ENCODE measurements around the gene SP1. TPM values are rescaled to one million over a fixed set of nuclear protein-coding genes. Genes with fewer than 3 reads are reported as not detected.
"Not testable (repeated sequence)": the region's sequence is repeated elsewhere in the genome, so short reads cannot be mapped to it uniquely, and the experiment has no call there.

Gene SP1
- total RNA-seq, 4 donors from 2014 or later = 56.1 to 83.4 (median 67.8) TPM

DNA sequence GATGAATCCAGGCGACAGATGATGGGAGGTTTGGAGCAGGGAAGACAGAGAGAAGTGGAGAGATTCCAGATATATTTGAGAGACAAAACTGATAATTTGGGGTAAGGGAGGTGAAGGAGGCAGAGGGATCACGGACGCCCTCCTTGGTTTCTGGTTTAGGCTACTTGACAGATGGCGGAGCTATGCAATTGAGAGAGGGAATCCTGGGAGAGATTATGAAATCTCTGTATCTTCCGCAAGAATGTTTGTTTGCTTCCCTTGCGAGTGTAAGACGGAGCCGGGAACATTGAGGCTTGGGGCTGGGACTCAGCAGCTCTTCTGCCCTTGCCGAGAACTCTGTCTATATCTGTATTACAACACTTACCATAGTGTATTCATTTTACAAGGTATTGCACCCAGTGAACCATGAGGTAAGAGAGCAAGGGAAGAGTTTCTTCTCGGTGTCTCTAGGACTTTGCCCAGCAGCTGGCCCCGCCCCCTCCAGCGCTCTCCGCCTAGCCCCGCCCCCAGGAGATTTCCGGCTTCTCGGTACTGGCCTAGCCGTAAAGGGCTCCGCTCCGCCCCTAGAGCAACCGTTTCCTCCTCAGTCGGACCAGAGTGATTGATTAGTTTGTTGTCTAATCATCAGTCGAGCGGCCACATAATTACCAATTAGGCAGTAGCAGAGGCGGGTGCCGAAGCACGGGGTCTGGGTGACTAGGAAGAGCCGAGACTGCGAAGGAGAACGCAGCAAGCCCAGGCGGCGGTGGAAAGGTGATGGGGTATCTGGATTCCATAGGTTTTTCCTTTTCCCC, 61.3 kb downstream of the SP1 start, which contains the start of gene PRR13:
PRR13 (plus strand) TSS at position 695 of the 794 bp plus-strand sequence. CDS start 981 bp downstream, outside the sequence.
- peak; percentile 99 for TF ChIP-seq POLR2A (IDR thresholded peaks at IDR 0.05)
- TF ChIP-seq CTCF (IDR thresholded peaks at IDR 0.05) = no peak

DNA sequence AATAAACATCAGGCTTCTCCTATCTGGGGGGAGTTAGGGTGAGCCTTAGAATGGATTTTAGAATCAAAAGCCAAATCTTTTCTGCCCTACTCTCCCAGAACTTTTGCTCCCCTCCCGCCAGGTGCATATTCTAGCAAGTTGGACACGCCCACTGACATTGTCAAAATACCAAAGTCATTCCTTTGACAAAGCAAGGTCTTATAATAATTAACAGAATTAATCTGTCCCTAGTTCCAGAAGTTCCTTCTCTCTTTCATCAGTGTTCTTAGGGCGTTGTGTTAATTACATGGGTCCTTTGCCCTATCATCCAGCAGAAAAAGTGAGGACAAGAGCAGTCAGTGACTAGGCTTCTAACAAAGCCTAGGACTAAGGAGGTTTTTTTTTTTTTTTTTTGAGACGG, 64.0 kb downstream of the SP1 start:
- DNase-seq = peak in 1 of 3 donors; percentile 53
- peak overlapping the region in 2 of 4 donors; percentile 62 to 65 for H3K4me3 ChIP-seq

More for the DNA sequence above, 61.3 kb downstream of the SP1 start, which contains the start of gene PRR13:
- Histone ChIP-seq H3K27ac (peak within 1 kb of the TSS; percentile 85 to 97 (median 90)), H3K9me3 (no peaks in the 10 kb centered on the region), H3K27me3 (no peaks in the 10 kb centered on the region), H3K36me3 (peaks cover 0 to 20% (median 0%) of the 10 kb centered on the region in 3 donors), H3K4me1 (peaks cover 0 to 11% (median 6%) of the 10 kb centered on the region in 4 donors), H3K4me3 (peak within 1 kb of the TSS; percentile 57 to 89 (median 64))
- peak; percentile 99 to 100 (median 100) for DNase-seq

GRCh38 chr12:53444593-53445325, 64.8 kb downstream of the SP1 start:
- H3K36me3 ChIP-seq = peaks cover 0 to 40% (median 0%) of the 10 kb centered on the region in 3 donors
- peak overlapping the region in 2 of 4 donors; percentile 42 to 62 for H3K4me3 ChIP-seq
- H3K27me3 ChIP-seq, H3K9me3 ChIP-seq: not testable (repeated sequence)
- H3K27ac ChIP-seq = peak overlapping the region in 3 of 4 donors; percentile 49 to 88 (median 73)
- peak in 2 of 3 donors; percentile 53 to 56 for DNase-seq
- H3K4me1 ChIP-seq = peaks cover 0 to 11% (median 6%) of the 10 kb centered on the region in 4 donors

More for the DNA sequence above, 64.0 kb downstream of the SP1 start:
- Histone ChIP-seq H3K36me3 (peaks cover 0 to 40% (median 0%) of the 10 kb centered on the region in 3 donors), H3K4me1 (peaks cover 0 to 11% (median 6%) of the 10 kb centered on the region in 4 donors), H3K9me3 (no peaks in the 10 kb centered on the region), H3K27ac (peak overlapping the region in 3 of 4 donors; percentile 87 to 97 (median 94)), H3K27me3 (no peaks in the 10 kb centered on the region)
- peak in 1 of 6 experiments; percentile 27 for TF ChIP-seq CTCF (IDR thresholded peaks at IDR 0.05)
- peak; percentile 16 to 66 for TF ChIP-seq POLR2A (IDR thresholded peaks at IDR 0.05)

GRCh38 chr12:53450936-53451335, 71.0 kb downstream of the SP1 start:
- no peak for TF ChIP-seq CTCF (IDR thresholded peaks at IDR 0.05)
- no peak for TF ChIP-seq POLR2A (IDR thresholded peaks at IDR 0.05)
- no peaks in the 10 kb centered on the region for H3K9me3 ChIP-seq
- H3K27ac ChIP-seq = no peak overlapping the region
- H3K4me1 ChIP-seq = peaks cover 0 to 20% (median 5%) of the 10 kb centered on the region in 4 donors
- no peaks in the 10 kb centered on the region for H3K27me3 ChIP-seq
- H3K36me3 ChIP-seq = peaks cover 0 to 41% (median 0%) of the 10 kb centered on the region in 3 donors
- DNase-seq = no peak
- H3K4me3 ChIP-seq = no peak overlapping the region

DNA sequence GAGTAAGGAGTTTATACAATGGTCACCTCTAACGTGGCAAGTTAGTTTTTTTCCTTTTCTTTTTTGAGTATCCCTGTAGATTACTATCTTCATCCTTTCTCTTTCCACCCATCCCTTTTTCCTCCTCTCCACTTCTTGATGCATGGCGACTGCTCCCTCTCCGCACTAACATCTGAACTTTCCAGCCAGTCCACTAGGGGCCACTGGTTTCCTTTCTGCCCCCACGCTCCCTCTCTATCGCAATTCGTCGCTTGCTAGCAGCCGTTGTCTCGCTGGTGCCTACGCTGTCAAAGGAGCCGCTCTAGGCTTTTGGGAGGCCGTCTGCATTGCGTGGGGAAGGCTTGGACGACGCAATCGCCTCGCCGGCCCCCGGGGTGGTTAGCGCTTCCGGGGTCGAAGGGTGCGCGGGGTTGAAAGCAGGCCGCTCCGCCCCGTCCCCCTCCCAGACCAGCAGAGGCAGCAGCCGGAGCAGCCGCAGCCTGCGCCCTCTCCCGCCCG, 71.7 kb downstream of the SP1 start, which contains the start of gene PCBP2:
PCBP2 (plus strand) TSS at position 442 of the 498 bp plus-strand sequence. CDS start 2,699 bp downstream, outside the sequence.
- TF ChIP-seq POLR2A (IDR thresholded peaks at IDR 0.05) (peak; percentile 63 to 81), CTCF (IDR thresholded peaks at IDR 0.05) (peak; percentile 65 to 98 (median 96))
- no peaks in the 10 kb centered on the region for H3K27me3 ChIP-seq

More for the DNA sequence above, 71.7 kb downstream of the SP1 start, which contains the start of gene PCBP2:
- no peaks in the 10 kb centered on the region for H3K9me3 ChIP-seq
- DNase-seq = peak; percentile 96 to 99 (median 98)
- peaks cover 0 to 41% (median 0%) of the 10 kb centered on the region in 3 donors for H3K36me3 ChIP-seq
- peak within 1 kb of the TSS; percentile 85 to 97 (median 96) for H3K27ac ChIP-seq
- peaks cover 0 to 20% (median 5%) of the 10 kb centered on the region in 4 donors for H3K4me1 ChIP-seq
- peak within 1 kb of the TSS; percentile 69 to 82 (median 76) for H3K4me3 ChIP-seq
